Heart left ventricle (tissue), 16 donors: ENCODE measurements around the gene SIM1. TPM values are rescaled to one million over a fixed set of nuclear protein-coding genes. Genes with fewer than 3 reads are reported as not detected.

Experiments used
- ATAC-seq, 4 donors: fragments of 200-7000 bp; cut with Tn5 transposase; one replicate each; pipeline ENCODE4 v1.9.1; 2020 to 2022; ENCODE audit warnings: moderate library complexity in 4 of 4, mild to moderate bottlenecking in 3 of 4, moderate number of reproducible peaks in 1 of 4
- DNase-seq, 5 donors: peaks; one replicate each; pipeline ENCODE4 v3.0.0-alpha.2; 2020
- H3K27ac ChIP-seq, 12 donors: fragments of 200-600 bp; sonication (generic) in 4 of 12; one replicate each; pipeline versions ENCODE4 v1.5.0 to v1.8.0; 2016 to 2022; ENCODE audit warnings: mild to moderate bottlenecking in 2 of 12
- H3K27me3 ChIP-seq, 9 donors: fragments of 200-600 bp; sonication (generic) in 2 of 9; one replicate each; pipeline versions ENCODE4 v1.5.1 to v1.8.0; 2016 to 2022; ENCODE audit warnings: mild to moderate bottlenecking in 3 of 9
- H3K36me3 ChIP-seq, 9 donors: fragments of 200-600 bp; sonication (generic) in 2 of 9; one replicate each; pipeline versions ENCODE4 v1.5.0 to v1.8.0; 2018 to 2022; ENCODE audit warnings: mild to moderate bottlenecking in 2 of 9
- H3K4me1 ChIP-seq, 12 donors: fragments of 200-600 bp; sonication (generic) in 4 of 12; one replicate each; pipeline versions ENCODE4 v1.5.0 to v1.8.0; 2016 to 2022; ENCODE audit warnings: mild to moderate bottlenecking in 3 of 12
- H3K4me3 ChIP-seq, 12 donors: fragments of 200-600 bp; sonication (generic) in 4 of 12; one replicate each; pipeline versions ENCODE4 v1.5.0 to v1.8.0; 2017 to 2022; ENCODE audit warnings: mild to moderate bottlenecking in 9 of 12, moderate library complexity in 4 of 12
- H3K9me3 ChIP-seq, 12 donors: fragments of 200-600 bp; sonication (generic) in 4 of 12; one replicate each; pipeline versions ENCODE4 v1.5.0 to v1.8.0; 2016 to 2022; ENCODE audit warnings: mild to moderate bottlenecking in 1 of 12
- POLR2A ChIP-seq, 2 donors: fragments of 450-650 bp; IDR thresholded peaks; one replicate each; pipeline ENCODE4 v1.6.1; 2017; ENCODE audit warnings: antibody characterized with exemption in 2 of 2, mild to moderate bottlenecking in 2 of 2, moderate library complexity in 2 of 2
- WGBS, 4 donors: extraction: QIAGEN DNeasy Blood & Tissue Kit in 2 of 4; methylation state at CpG; one replicate each; pipeline versions ENCODE4 v1.1.5 to v1.1.7; 2013 to 2018; 5-methylcytosine and 5-hydroxymethylcytosine counted together
- intact Hi-C, 10 donors: fragments of 100-400 bp; cut with DNase I; formaldehyde crosslinking; loops; one replicate each; pipeline versions ENCODE4 v1.11.1 to v1.14.2; 2022
- polyA plus RNA-seq, 2 donors: library from polyadenylated mRNA; stranded (reverse); fragments of 200-250 nt; gene quantifications; one replicate each; pipeline ENCODE4 v1.2.3, GENCODE V29; 2013
- total RNA-seq, 9 donors: library from RNA; depleted of rRNA in 2 of 9; stranded (reverse); fragments of >200 nt in 2 of 9; fragmentation: NEBNext Ultra II Directional in 3 of 9; extraction: Animal tissue kit (Norgen Biotek cat#: 25700) in 3 of 9; gene quantifications; one replicate each; pipeline versions ENCODE4 v1.1.0 to v1.2.4, GENCODE V29; 2016 to 2023
- TF ChIP-seq, protein P1 (sequence below), 12 donors: fragments of 200-600 bp; sonication (generic) in 4 of 12; IDR thresholded peaks; one replicate each; pipeline versions ENCODE4 v1.5.0 to v1.8.0; 2018 to 2022; ENCODE audit warnings: antibody characterized with exemption in 12 of 12, mild to moderate bottlenecking in 5 of 12
- donor health status: ischemic (EF 13 %, LVEDD 7.1; RV severe dilation, severe dysfunction).
- donor health status: healthy with polysubstance abuse.
- donor health status: DM: no; HTN: yes; CAD: no.
- donor health status: DM: no; HTN: no; CAD: no.
- donor health status: ischemic (EF 25% LVEDD 6.9; RV normal size, moderate dysfunction).
- donor health status: ischemic (EF 25% LVEDD 5.7; RV mildly dilated, moderate dysfunction).
- donor health status: healthy.
- donor health status: DM: yes; HTN: yes; CAD: no.
- donor health status: ischemic (EF 35%, LVEDD 5.7; RV mildly dilated, moderate dysfunction).
- donor health status: nonischemic (EF 11% LVEDD 7.7; RV severe dilation, severe dysfunction).
- donor health status: DM: yes; HTN: yes; CAD: no.
- donor health status: PGD.
- donor health status: ischemic (EF 29% LVEDD 5.4; RV normal size, mild dysfunction).
- donor health status: nonischemic (EF 23%, LVEDD 6.1; RV moderate dilation, normal function).

The SIM1 gene
- total and polyA plus RNA-seq, 11 donors: 0.50 TPM; not detected in 10

- no peak overlapping the region for H3K27ac ChIP-seq
- H3K4me1 ChIP-seq: no peaks in the 10 kb centered on the region
- H3K9me3 ChIP-seq: no peaks in the 10 kb centered on the region
- DNase-seq: no peak
- TF ChIP-seq, protein P1, sequence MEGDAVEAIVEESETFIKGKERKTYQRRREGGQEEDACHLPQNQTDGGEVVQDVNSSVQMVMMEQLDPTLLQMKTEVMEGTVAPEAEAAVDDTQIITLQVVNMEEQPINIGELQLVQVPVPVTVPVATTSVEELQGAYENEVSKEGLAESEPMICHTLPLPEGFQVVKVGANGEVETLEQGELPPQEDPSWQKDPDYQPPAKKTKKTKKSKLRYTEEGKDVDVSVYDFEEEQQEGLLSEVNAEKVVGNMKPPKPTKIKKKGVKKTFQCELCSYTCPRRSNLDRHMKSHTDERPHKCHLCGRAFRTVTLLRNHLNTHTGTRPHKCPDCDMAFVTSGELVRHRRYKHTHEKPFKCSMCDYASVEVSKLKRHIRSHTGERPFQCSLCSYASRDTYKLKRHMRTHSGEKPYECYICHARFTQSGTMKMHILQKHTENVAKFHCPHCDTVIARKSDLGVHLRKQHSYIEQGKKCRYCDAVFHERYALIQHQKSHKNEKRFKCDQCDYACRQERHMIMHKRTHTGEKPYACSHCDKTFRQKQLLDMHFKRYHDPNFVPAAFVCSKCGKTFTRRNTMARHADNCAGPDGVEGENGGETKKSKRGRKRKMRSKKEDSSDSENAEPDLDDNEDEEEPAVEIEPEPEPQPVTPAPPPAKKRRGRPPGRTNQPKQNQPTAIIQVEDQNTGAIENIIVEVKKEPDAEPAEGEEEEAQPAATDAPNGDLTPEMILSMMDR (IDR thresholded peaks at IDR 0.05): no peak
- TF ChIP-seq POLR2A (IDR thresholded peaks at IDR 0.05): no peak
- no peaks in the 10 kb centered on the region for H3K36me3 ChIP-seq
- 79 to 86% (median 84%) methylated on average over 3 of the region's 3 CpGs for WGBS, 4 donors
- no peak for ATAC-seq
- H3K27me3 ChIP-seq: no peaks in the 10 kb centered on the region
- intact Hi-C loops: no loop called here
- H3K4me3 ChIP-seq: no peak overlapping the region
These were observed 85.3 kb downstream of the SIM1 start for GRCh38 chr6:100379386-100379785.

- 78 to 88% (median 85%) methylated on average over 2 of the region's 2 CpGs for WGBS, 4 donors
- Histone ChIP-seq H3K4me1 (no peaks in the 10 kb centered on the region), H3K36me3 (no peaks in the 10 kb centered on the region), H3K4me3 (no peak overlapping the region), H3K9me3 (no peaks in the 10 kb centered on the region), H3K27ac (no peak overlapping the region), H3K27me3 (no peaks in the 10 kb centered on the region)
- ATAC-seq (no peak), DNase-seq (no peak)
- no peak for TF ChIP-seq POLR2A (IDR thresholded peaks at IDR 0.05)
- TF ChIP-seq, protein P1 (IDR thresholded peaks at IDR 0.05): no peak
- intact Hi-C loops: no loop called here
These were observed 86.1 kb downstream of the SIM1 start for GRCh38 chr6:100378576-100378975.

GRCh38 chr6:100376103-100376502, 88.6 kb downstream of the SIM1 start:
- Histone ChIP-seq H3K9me3 (no peaks in the 10 kb centered on the region), H3K4me3 (no peak overlapping the region), H3K27ac (no peak overlapping the region), H3K36me3 (no peaks in the 10 kb centered on the region), H3K27me3 (no peaks in the 10 kb centered on the region), H3K4me1 (no peaks in the 10 kb centered on the region)
- TF ChIP-seq, protein P1 (IDR thresholded peaks at IDR 0.05): no peak
- TF ChIP-seq POLR2A (IDR thresholded peaks at IDR 0.05): no peak
- DNase-seq (no peak), ATAC-seq (no peak)
- intact Hi-C loops: no loop called here
- 13 to 21% (median 15%) methylated on average over 3 of the region's 3 CpGs for WGBS, 4 donors

DNA sequence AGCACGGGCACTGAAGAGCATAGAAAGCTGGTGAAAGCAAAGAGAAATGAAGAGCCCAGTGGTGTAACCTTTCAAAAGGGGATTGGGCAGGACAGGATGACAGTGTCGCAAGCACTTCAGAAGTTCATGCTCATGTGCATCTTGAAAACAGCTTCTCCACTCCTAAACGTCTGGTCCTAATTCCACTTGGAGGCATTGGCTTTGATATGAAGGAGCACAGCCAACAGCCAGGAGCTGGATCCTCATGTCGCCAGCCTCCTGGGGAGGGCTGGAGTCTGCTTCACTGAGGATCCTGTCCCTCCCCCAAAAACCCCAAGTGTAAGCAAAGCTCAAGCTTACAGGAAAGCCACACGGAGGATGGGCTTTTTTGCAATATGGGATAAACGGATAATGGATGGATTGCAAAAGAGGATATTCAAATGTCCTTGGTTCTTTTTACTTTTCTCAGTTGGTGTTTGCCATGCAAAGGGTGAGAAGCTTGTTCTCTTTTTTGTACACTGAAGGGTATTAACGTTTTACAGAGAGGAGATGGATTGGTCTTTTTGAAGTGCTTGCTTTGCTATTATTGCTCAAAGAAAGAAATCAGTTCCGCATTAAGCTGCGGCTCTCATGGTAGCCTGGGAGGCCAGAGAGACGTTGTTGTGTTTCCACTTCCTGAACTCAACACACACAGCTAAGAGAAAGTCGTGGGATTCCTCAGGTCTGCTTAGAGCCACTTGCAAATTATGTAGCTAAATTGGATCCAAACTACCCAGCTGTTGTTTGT, 92.2 kb downstream of the SIM1 start:
- H3K27ac ChIP-seq: no peak overlapping the region
- H3K4me1 ChIP-seq: no peaks in the 10 kb centered on the region
- H3K36me3 ChIP-seq: no peaks in the 10 kb centered on the region
- H3K9me3 ChIP-seq: no peaks in the 10 kb centered on the region
- WGBS, 4 donors: 54 to 65% (median 61%) methylated on average over 11 of the region's 11 CpGs
- TF ChIP-seq, protein P1 (IDR thresholded peaks at IDR 0.05): no peak
- no peak for TF ChIP-seq POLR2A (IDR thresholded peaks at IDR 0.05)
- ATAC-seq (no peak), DNase-seq (no peak)
- intact Hi-C loops: no loop called here
- no peak overlapping the region for H3K4me3 ChIP-seq
- no peaks in the 10 kb centered on the region for H3K27me3 ChIP-seq
